Activated gamma-delta T cell treated with Interleukin-2 at 50 U/mL for 16 hours (primary cell): ENCODE measurements around the gene PSEN1.

Experiments
- DNase-seq: peaks from one replicate; pipeline ENCODE4 v3.0.0-alpha.2; 2020

PSEN1 gene

DNA sequence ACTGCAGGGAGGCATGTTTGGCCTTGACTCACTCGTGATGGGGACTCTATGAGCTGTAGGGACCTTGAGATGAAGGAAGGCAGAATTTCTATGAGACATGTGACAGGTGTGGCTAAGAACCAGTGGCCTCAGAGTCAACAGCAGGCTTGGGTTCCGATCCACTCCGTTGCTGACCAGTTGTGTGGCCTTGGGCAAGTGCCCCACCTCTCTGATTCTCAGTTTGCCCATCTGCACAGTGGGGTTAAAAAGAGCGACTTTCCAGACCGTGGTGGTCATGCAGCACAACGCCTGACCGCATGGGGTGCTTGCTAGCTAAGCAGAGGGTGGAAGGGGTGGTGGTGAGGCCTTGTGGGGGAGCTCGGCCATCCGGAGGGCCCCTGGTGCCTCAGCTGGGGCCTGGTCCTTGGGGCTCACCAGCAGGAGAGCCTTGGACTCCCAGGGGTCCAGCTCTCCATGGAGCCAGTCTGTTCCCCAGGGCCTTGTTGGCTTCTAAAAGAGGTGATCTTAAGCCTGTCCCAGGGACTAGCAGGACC lies 119.5 kb downstream of the PSEN1 start:
- no peak for DNase-seq

- DNase-seq, result no peak
Measured at GRCh38 chr14:73258076-73258475, 121.8 kb downstream of the PSEN1 start.

DNA sequence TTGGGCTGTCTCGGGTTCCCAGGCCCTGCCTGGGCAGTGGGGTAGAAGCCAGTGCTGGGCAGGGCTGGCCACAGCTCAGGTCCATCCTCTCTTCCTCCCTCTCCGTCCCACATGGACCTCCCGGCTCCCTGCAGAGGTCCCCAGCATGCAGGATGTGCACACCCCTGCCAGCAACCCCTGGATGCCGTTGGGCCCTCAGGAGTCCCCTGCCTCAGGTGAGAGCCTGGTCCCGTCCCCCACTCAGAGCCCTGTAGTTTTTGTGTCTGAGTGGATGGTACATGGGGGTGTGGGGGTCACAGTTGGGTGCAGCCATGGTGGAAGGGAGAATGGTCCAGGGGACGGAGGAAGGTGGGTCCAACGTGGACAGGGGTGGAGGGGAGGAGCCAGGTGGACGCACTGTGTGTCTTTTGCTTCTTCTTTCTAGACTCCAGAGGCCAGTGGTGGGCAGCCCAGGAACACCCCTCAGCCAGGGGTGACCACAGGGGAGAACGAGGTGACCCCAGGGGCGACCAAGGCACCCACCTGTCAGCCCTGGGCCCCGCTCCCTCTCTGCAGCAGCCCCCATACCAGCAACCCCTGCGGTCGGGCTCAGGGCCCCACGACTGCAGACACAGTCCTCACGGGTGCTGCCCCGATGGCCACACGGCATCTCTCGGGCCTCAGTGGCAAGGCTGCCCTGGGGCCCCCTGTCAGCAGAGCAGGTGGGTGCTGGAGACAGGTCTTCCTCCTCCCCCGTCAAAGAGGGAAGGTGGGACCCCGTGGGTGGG lies 122.7 kb downstream of the PSEN1 start:
- DNase-seq, result no peak

GRCh38 chr14:73259837-73260236 lies 123.5 kb downstream of the PSEN1 start:
- DNase-seq, result no peak

GRCh38 chr14:73260574-73260973 lies 124.3 kb downstream of the PSEN1 start:
- DNase-seq, result no peak

- no peak for DNase-seq
Measured at GRCh38 chr14:73261075-73261474, 124.8 kb downstream of the PSEN1 start.

DNA sequence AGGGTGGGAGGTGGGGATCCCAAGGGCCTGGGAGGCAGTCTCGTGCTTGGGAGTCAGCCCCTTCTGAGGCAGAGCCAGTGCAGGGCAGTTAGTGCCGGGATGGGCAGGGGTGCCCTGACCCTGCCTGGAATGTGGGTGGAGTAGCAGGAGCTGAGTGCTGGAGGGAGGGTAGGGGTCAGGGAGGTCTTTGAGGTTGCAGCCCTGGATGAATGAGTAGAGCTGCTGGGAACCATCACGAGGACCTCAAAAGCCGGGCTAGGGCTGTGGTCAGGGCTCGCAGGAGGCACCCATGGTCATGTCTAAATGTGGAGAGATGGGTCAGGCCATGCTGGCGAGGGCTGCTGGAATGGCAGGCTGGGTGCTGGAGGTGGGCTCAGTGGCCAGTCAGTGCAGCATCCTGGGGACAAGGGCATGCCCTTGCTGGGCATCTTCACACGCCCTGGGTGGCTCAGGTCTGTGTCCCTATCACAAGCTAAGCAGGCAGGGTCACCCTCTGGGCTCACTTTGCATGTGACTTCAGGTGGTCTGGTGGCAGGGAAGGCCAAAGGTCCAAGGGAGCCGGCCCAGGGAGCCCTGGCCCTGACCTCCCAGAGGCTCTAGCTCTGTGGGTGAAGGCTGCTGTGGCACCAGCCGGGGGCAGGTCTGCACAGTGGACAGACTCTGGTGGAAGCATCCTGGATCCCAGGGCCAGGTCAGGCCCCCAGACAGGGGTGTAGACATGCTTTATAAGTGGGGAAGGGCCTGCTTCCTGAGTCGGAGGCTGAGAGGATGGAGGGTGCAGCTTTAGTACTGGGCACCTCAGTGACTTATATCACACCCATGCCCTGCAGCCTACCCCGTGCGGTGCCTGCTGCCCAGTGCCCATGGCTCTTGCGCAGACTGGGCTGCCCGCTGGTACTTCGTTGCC lies 125.5 kb downstream of the PSEN1 start:
- no peak for DNase-seq

DNA sequence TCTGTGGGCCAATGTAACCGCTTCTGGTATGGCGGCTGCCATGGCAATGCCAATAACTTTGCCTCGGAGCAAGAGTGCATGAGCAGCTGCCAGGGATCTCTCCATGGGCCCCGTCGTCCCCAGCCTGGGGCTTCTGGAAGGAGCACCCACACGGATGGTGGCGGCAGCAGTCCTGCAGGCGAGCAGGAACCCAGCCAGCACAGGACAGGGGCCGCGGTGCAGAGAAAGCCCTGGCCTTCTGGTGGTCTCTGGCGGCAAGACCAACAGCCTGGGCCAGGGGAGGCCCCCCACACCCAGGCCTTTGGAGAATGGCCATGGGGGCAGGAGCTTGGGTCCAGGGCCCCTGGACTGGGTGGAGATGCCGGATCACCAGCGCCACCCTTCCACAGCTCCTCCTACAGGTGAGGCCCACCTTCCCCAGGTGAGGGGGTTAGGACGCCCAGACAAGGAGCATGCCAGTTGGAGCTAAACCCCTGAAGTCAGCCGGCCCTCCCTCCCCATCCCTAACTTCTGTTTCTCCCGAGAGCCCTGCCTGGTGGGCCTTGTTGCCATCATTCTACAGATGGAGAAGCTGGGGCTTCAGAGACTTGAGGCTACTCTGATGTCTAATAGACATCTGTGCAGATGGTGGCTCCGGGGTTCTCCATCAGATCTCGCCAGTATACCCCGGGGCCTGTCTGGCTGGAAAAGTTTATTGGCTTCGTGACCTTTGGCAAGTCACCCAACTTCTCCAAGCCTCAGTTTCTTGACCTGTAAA lies 126.3 kb downstream of the PSEN1 start:
- no peak for DNase-seq

- no peak for DNase-seq
Measured at GRCh38 chr14:73263606-73264005, 127.3 kb downstream of the PSEN1 start.

- no peak for DNase-seq
Measured at GRCh38 chr14:73264080-73264884, 128.0 kb downstream of the PSEN1 start.

DNA sequence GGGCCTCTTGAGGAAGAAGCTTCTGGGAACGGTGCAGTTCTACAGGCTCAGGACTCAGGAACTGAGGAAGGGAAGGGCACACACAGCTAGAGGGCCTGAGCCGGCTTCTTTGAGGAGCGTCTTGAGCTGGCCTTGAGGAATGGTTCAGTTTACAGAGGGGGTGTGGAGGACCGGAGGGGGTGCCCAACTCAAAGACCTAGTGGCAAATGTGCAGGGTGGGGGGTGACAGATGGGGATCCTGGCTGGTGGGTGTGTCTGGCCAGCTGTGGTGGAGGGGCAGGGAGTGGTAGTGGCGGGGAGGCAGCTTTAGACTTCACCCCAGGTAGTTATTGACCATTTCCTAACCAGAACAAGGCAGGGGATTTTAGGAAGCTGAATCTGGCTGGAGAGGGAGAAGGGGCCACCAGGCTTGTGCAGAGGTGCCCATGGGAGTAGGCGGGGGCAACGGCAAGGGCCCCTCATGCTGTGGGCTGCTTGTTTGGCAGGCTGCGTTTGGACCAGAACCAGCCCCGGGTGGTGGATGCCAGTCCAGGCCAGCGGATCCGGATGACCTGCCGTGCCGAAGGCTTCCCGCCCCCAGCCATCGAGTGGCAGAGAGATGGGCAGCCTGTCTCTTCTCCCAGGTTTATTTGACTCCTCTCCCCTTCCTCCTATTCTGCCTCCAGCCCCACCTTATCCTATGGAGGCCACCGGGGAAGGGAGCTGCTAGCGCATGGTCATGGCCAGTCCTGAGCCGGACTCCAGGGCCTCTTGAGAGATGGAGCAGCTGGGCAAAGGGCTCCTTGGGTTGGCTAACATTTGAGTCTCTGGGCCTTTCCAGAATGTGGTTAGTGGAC lies 128.8 kb downstream of the PSEN1 start:
- DNase-seq, result no peak

GRCh38 chr14:73265721-73266046 lies 129.4 kb downstream of the PSEN1 start:
- DNase-seq, result no peak

GRCh38 chr14:73266317-73266716 lies 130.0 kb downstream of the PSEN1 start:
- DNase-seq, result no peak

GRCh38 chr14:73267474-73267873 lies 131.2 kb downstream of the PSEN1 start:
- DNase-seq, result no peak

- no peak for DNase-seq
Measured at GRCh38 chr14:73269729-73270531, 133.6 kb downstream of the PSEN1 start.

DNA sequence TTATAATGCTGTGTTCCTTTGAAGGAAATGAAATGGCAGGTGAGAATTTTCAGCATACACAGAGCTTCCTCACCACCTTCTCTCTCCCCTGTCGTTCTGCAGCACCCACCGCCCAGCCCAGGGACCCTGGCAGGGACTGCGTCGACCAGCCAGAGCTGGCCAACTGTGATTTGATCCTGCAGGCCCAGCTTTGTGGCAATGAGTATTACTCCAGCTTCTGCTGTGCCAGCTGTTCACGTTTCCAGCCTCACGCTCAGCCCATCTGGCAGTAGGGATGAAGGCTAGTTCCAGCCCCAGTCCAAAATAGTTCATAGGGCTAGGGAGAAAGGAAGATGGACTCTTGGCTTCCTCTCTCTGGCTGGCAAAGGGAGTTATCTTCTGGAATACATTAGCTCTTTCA lies 136.1 kb downstream of the PSEN1 start:
- no peak for DNase-seq
